ENCODE data around the gene ZP3. TPM values are rescaled to one million over a fixed set of nuclear protein-coding genes. Genes with fewer than 3 reads are reported as not detected.
"Not testable (repeated sequence)": the region's sequence is repeated elsewhere in the genome, so short reads cannot be mapped to it uniquely, and the experiment has no call there.

ZP3 gene
- polyA plus RNA-seq, 1 of the 3 experiments (the other 2 are of a cell fraction): 5.4 TPM

- TF ChIP-seq EP300 (IDR thresholded peaks at IDR 0.05; ENCODE audit: borderline replicate concordance in 1 of 2, low read depth in 1 of 2, low read length in 1 of 2) (peak in 1 of 2 experiments; percentile 40; a peak in 1 of 4 replicates), JUND (IDR thresholded peaks at IDR 0.05) (peak; percentile 97), FOSL2 (IDR thresholded peaks at IDR 0.05; ENCODE audit: borderline replicate concordance, low read depth) (peak; percentile 98), PBX3 (IDR thresholded peaks at IDR 0.05) (peak; percentile 69), YY1 (IDR thresholded peaks at IDR 0.05; ENCODE audit: low read depth) (peak; percentile 66), TCF12 (IDR thresholded peaks at IDR 0.05) (peak; percentile 73), TEAD4 (IDR thresholded peaks at IDR 0.05; ENCODE audit: borderline replicate concordance, insufficient read depth) (peak; percentile 92), MAX (IDR thresholded peaks at IDR 0.05; ENCODE audit: low read depth) (peak; percentile 86)
- H3K27me3 ChIP-seq (ENCODE audit: insufficient read depth); DNase-seq; H3K79me2 ChIP-seq (ENCODE audit: insufficient read depth); H2AFZ ChIP-seq (ENCODE audit: low read depth); POLR2A ChIA-PET; H3K9ac ChIP-seq; H3K9me2 ChIP-seq; H4K20me1 ChIP-seq (ENCODE audit: insufficient read depth); CTCF ChIA-PET; H3K9me3 ChIP-seq; H3K4me3 ChIP-seq (ENCODE audit: low read depth in 2 of 2, low read length in 1 of 2); H3K36me3 ChIP-seq (replicated peaks in 1 of 2; ENCODE audit: control insufficient read depth in 1 of 2, insufficient read depth in 2 of 2, low read length in 1 of 2); H3K4me2 ChIP-seq; H3K4me1 ChIP-seq (ENCODE audit: control insufficient read depth in 1 of 2, insufficient read depth in 2 of 2, low read depth in 1 of 2, low read length in 1 of 2): not testable (repeated sequence)
- H3K27ac ChIP-seq (ENCODE audit: low read depth in 2 of 2, low read length in 1 of 2): peak overlapping the region in 1 of 2 experiments; percentile 78; a peak in 2 of 4 replicates
- H3F3A ChIP-seq (replicated peaks; ENCODE audit: insufficient read depth): peaks cover 13% of the 10 kb centered on the region
- 15% methylated on average over 6 of the region's 6 CpGs for WGBS (ENCODE audit: low lambda C conversion rate)
Observed at GRCh38 chr7:76421097-76421496, 3.7 kb upstream of the ZP3 start.

GRCh38 chr7:76423666-76424412 lies 911 bp upstream of the ZP3 start:
- Histone ChIP-seq H3K9me3 (no peaks in the 10 kb centered on the region), H3K27me3 (ENCODE audit: insufficient read depth) (no peaks in the 10 kb centered on the region), H3K79me2 (ENCODE audit: insufficient read depth) (no peaks in the 10 kb centered on the region), H3K27ac (ENCODE audit: low read depth in 2 of 2, low read length in 1 of 2) (no peak overlapping the region), H2AFZ (ENCODE audit: low read depth) (no peak overlapping the region), H3K36me3 (replicated peaks in 1 of 2; ENCODE audit: control insufficient read depth in 1 of 2, insufficient read depth in 2 of 2, low read length in 1 of 2) (no peaks in the 10 kb centered on the region), H3K4me2 (no peak overlapping the region), H3K4me3 (ENCODE audit: low read depth in 2 of 2, low read length in 1 of 2) (no peak overlapping the region), H3K9me2 (no peaks in the 10 kb centered on the region), H3K4me1 (ENCODE audit: control insufficient read depth in 1 of 2, insufficient read depth in 2 of 2, low read depth in 1 of 2, low read length in 1 of 2) (no peaks in the 10 kb centered on the region), H3K9ac (no peak overlapping the region), H3F3A (replicated peaks; ENCODE audit: insufficient read depth) (peaks cover 13% of the 10 kb centered on the region), H4K20me1 (ENCODE audit: insufficient read depth) (no peaks in the 10 kb centered on the region)
- POLR2A ChIA-PET: no interaction called here
- no peak for DNase-seq
- CTCF ChIA-PET: interaction anchor here (0.8 kb wide), 2 partner anchors 13 to 91 kb away, joined by 3 read pairs; no protein-coding TSS in a partner anchor
- no peak for TF ChIP-seq IRF3 (IDR thresholded peaks at IDR 0.05; ENCODE audit: low read depth, low read length)
- no peak for TF ChIP-seq MXI1 (IDR thresholded peaks at IDR 0.05; ENCODE audit: low read depth, low read length)
- TF ChIP-seq RXRA (IDR thresholded peaks at IDR 0.05; ENCODE audit: borderline replicate concordance, low read depth): no peak
- TF ChIP-seq REST (IDR thresholded peaks at IDR 0.05; ENCODE audit: low read depth, low read length): peak; percentile 83
- WGBS (ENCODE audit: low lambda C conversion rate): 87% methylated on average over 15 of the region's 15 CpGs

Measured in SK-N-SH (cell line).